ENCODE results near the gene SORCS3.

The SORCS3 gene

GRCh38 chr10:104642658-104643302, 1.7 kb downstream of the SORCS3 start:
- DNase-seq (ENCODE audit: low read depth, low spot score), result no peak
- CTCF ChIA-PET, result no interaction called here
- H3K4me3 ChIP-seq (ENCODE audit: low read depth, low read length), result no peak overlapping the region
- POLR2A ChIA-PET, result no interaction called here
- TF ChIP-seq CTCF (IDR thresholded peaks at IDR 0.05; ENCODE audit: insufficient read depth, low read length, missing control alignments), result peak; percentile 35

- ChIA-PET CTCF (no interaction called here), POLR2A (no interaction called here)
- H3K4me3 ChIP-seq (ENCODE audit: low read depth, low read length), result no peak overlapping the region
- no peak for DNase-seq (ENCODE audit: low read depth, low spot score)
- no peak for TF ChIP-seq CTCF (IDR thresholded peaks at IDR 0.05; ENCODE audit: insufficient read depth, low read length, missing control alignments)
These were observed 2.2 kb downstream of the SORCS3 start for GRCh38 chr10:104643303-104643663.

GRCh38 chr10:104646146-104646545, 5.1 kb downstream of the SORCS3 start:
- CTCF ChIA-PET, result interaction anchor here (1.3 kb wide), 1 partner anchor 66 kb away, joined by 3 read pairs; no protein-coding TSS in a partner anchor
- no peak for TF ChIP-seq CTCF (IDR thresholded peaks at IDR 0.05; ENCODE audit: insufficient read depth, low read length, missing control alignments)
- no peak for DNase-seq (ENCODE audit: low read depth, low spot score)
- POLR2A ChIA-PET, result no interaction called here
- no peak overlapping the region for H3K4me3 ChIP-seq (ENCODE audit: low read depth, low read length)

GRCh38 chr10:104648421-104648820, 7.3 kb downstream of the SORCS3 start:
- no peak overlapping the region for H3K4me3 ChIP-seq (ENCODE audit: low read depth, low read length)
- POLR2A ChIA-PET, result no interaction called here

GRCh38 chr10:104650072-104650471, 9.0 kb downstream of the SORCS3 start:
- no peak for DNase-seq (ENCODE audit: low read depth, low spot score)
- ChIA-PET CTCF (no interaction called here), POLR2A (no interaction called here)
- TF ChIP-seq CTCF (IDR thresholded peaks at IDR 0.05; ENCODE audit: insufficient read depth, low read length, missing control alignments), result no peak
- no peak overlapping the region for H3K4me3 ChIP-seq (ENCODE audit: low read depth, low read length)

More at GRCh38 chr10:104648421-104648820, 7.3 kb downstream of the SORCS3 start:
- CTCF ChIA-PET, result interaction anchor here (1.2 kb wide), 1 partner anchor 11 kb away, joined by 3 read pairs; no protein-coding TSS in a partner anchor
- TF ChIP-seq CTCF (IDR thresholded peaks at IDR 0.05; ENCODE audit: insufficient read depth, low read length, missing control alignments), result no peak
- no peak for DNase-seq (ENCODE audit: low read depth, low spot score)

GRCh38 chr10:104650635-104651331, 9.7 kb downstream of the SORCS3 start:
- no peak for TF ChIP-seq CTCF (IDR thresholded peaks at IDR 0.05; ENCODE audit: insufficient read depth, low read length, missing control alignments)
- ChIA-PET POLR2A (no interaction called here), CTCF (no interaction called here)
- DNase-seq (ENCODE audit: low read depth, low spot score), result no peak
- H3K4me3 ChIP-seq (ENCODE audit: low read depth, low read length), result no peak overlapping the region

All from AG04449 (cell line).